Stomach smooth muscle (tissue), 2 donors: ENCODE results near the gene SPTBN1.
A peak's percentile ranks its signal among the peaks of the same experiment; 100 is the strongest.

ENCODE experiments used
- H3K27ac ChIP-seq: one replicate; pipeline ENCODE4 v1.7.0; 2013; ENCODE audit warnings: mild to moderate bottlenecking, low read length, inconsistent platforms
- H3K27me3 ChIP-seq, 2 donors: one replicate each; pipeline ENCODE4 v1.7.0; 2013; ENCODE audit warnings: low read length in 2 of 2; ENCODE audit not compliant: insufficient read depth in 2 of 2, control insufficient read depth in 1 of 2
- H3K36me3 ChIP-seq, 2 donors: one replicate each; pipeline ENCODE4 v1.7.0; 2013; ENCODE audit warnings: low read length in 2 of 2; ENCODE audit not compliant: control insufficient read depth in 2 of 2, insufficient read depth in 2 of 2
- H3K4me1 ChIP-seq: one replicate; pipeline ENCODE4 v1.7.0; 2013; ENCODE audit warnings: low read length; ENCODE audit not compliant: control insufficient read depth, insufficient read depth
- H3K4me3 ChIP-seq, 2 donors: one replicate each; pipeline ENCODE4 v1.7.0; 2013; ENCODE audit warnings: low read length in 2 of 2
- H3K9ac ChIP-seq, 2 donors: one replicate each; pipeline ENCODE4 v1.7.0; 2013; ENCODE audit warnings: low read length in 2 of 2, mild to moderate bottlenecking in 1 of 2
- H3K9me3 ChIP-seq, 2 donors: one replicate each; pipeline ENCODE4 v1.7.0; 2013; ENCODE audit warnings: low read length in 2 of 2; ENCODE audit not compliant: control insufficient read depth in 2 of 2
- donor health status: healthy.
- donor health status: Pancreatic carcinoma.

The SPTBN1 gene

DNA sequence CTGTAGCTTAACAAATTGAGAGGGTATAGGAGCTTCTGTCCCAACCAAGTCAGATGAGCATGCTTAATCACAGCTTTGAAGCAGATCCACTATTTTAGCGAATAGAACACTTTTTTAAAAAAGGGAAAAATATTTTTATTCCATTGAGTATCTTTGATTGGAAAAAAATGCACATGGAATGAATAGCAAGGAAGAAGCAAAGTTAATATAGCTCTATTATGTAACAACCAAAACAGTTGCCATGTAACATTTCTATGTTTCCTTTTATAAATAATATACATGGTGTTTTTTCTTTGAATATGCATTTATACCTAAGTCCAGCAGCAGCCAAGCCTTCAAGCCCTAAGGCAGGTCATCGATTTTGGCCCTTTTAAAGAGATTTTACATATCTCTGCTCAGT lies 21.4 kb upstream of the SPTBN1 start:
- Histone ChIP-seq H3K9ac (no peak overlapping the region), H3K27ac (no peak overlapping the region), H3K4me3 (no peak overlapping the region), H3K4me1 (peaks cover 21% of the 10 kb centered on the region), H3K36me3 (no peaks in the 10 kb centered on the region), H3K27me3 (no peaks in the 10 kb centered on the region), H3K9me3 (no peaks in the 10 kb centered on the region)

DNA sequence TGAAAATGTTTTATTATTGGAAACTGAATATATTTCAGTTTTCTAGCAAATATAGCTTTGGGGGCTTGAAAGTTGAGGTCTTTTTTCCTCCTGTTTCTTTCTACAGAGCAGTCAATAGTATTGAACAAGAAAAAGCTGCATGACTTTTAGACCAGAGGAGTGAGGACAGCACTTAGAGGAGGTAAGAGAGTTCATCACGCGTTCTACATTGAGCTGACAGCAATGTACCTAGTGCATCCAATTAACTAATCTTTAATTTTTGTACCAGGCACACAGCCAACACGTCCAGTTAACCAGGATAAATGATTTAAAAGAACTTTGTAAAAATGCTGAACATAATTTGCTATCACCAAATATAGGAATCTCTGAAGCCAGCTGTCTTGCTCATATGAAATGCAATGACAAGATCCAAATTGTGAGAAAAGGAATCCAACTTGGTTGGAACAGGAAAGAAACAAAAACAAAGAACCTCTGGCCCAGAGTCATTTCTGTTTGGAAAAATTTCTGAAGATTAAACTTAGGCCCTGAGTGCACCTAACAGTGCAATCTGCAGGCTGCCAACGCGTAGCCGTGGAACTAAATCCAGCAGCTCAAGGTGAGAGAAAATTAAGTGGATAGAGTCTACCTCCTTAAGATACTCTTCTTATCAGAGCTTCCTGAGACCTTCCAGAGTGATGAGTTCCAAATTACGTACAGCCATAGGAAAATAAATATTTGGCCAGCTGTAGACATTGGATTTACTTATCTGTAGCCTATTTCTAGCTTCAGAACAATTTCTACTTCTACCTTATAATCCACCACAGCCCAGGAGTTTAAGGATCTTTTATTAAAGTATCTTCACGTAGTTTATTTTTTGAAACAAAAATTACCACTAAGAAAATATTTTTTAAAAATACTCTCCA lies 20.6 kb upstream of the SPTBN1 start:
- H3K4me3 ChIP-seq = no peak overlapping the region
- peaks cover 15% of the 10 kb centered on the region for H3K4me1 ChIP-seq
- H3K27ac ChIP-seq = no peak overlapping the region
- H3K36me3 ChIP-seq = no peaks in the 10 kb centered on the region
- no peaks in the 10 kb centered on the region for H3K27me3 ChIP-seq
- no peak overlapping the region for H3K9ac ChIP-seq
- H3K9me3 ChIP-seq = no peaks in the 10 kb centered on the region

DNA sequence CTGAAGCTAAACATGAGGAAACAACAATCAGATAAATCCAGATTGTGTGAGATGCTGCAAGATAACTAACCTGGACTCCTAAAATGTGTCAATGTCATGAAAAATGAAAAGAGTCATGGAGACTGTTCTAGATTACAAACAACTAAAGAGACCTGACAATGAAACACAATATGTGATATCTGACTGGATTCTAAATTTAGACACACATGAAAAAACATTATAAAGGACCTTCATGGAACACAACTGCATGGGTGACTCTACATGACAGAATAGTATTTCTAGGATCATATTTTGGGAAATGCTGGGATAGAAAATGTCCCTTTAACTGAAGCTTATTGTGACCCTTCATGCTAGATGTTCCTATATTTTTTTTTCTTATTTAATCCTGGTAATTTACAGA lies 18.5 kb upstream of the SPTBN1 start:
- no peak overlapping the region for H3K27ac ChIP-seq
- H3K9ac ChIP-seq = no peak overlapping the region
- no peaks in the 10 kb centered on the region for H3K4me1 ChIP-seq
- no peaks in the 10 kb centered on the region for H3K9me3 ChIP-seq
- H3K4me3 ChIP-seq = no peak overlapping the region
- no peaks in the 10 kb centered on the region for H3K27me3 ChIP-seq
- no peaks in the 10 kb centered on the region for H3K36me3 ChIP-seq

DNA sequence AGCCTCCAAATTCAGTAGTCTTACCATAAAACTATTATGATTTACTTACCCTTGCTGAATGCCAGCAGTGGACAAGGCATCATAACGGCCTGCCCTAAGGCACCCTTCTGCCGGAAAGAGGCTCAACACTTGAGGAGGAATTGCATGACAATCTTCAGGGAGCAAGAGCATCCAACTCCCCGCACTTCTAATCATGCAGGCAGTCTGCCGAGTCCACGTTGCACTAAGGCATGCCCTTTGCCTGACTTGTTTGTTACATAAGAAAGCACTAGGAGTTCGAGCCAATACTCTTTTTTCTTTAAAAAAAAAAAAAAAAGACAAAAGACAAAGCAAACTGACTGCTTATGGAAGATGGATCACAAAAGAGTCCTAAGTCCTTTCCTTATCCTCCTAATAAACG lies 17.9 kb upstream of the SPTBN1 start:
- Histone ChIP-seq H3K27ac (no peak overlapping the region), H3K4me1 (no peaks in the 10 kb centered on the region), H3K9ac (no peak overlapping the region), H3K9me3 (no peaks in the 10 kb centered on the region), H3K27me3 (no peaks in the 10 kb centered on the region), H3K4me3 (no peak overlapping the region), H3K36me3 (no peaks in the 10 kb centered on the region)

DNA sequence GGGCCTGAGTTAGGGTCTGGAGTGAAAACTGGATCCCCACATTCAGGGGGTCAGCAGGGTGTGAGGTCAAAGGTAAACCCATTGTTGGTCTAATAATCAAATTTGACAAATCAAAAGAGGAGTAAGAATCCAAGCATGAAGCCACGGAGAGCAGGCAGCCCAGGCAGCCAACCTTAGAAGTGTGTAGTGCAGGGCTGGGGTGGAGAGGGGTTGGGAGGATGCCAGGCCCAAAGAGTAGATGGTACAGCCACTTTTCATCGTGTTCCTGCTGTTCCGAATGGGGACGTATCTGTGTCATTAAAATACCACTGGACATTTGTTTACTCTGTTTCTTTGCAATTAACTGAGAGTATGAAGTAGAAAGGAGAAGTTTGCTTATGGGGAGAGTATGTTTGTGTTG lies 16.5 kb upstream of the SPTBN1 start:
- H3K27ac ChIP-seq = no peak overlapping the region
- H3K4me1 ChIP-seq = no peaks in the 10 kb centered on the region
- no peaks in the 10 kb centered on the region for H3K9me3 ChIP-seq
- H3K27me3 ChIP-seq = no peaks in the 10 kb centered on the region
- no peaks in the 10 kb centered on the region for H3K36me3 ChIP-seq
- no peak overlapping the region for H3K4me3 ChIP-seq
- H3K9ac ChIP-seq = no peak overlapping the region

DNA sequence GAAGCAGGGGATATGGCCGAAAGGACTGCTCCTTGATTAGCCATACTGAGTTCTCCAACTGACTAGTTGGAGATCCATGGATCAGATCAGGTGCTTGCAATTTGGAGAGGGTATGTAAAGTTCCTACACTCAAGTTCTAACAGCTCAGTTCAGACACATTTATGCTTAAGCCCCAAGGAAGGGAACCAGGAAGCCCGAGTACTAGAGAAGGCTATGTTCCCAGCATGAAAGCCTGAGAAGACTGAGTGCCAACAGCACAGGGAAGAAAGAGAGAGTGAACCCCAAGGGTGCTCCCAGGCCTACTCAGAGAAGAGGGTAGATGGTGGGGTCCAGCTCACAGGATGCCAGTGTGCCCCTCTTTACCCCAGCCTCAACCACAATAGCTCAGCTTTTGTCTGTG lies 16.1 kb upstream of the SPTBN1 start:
- Histone ChIP-seq H3K27ac (no peak overlapping the region), H3K9ac (no peak overlapping the region)

DNA sequence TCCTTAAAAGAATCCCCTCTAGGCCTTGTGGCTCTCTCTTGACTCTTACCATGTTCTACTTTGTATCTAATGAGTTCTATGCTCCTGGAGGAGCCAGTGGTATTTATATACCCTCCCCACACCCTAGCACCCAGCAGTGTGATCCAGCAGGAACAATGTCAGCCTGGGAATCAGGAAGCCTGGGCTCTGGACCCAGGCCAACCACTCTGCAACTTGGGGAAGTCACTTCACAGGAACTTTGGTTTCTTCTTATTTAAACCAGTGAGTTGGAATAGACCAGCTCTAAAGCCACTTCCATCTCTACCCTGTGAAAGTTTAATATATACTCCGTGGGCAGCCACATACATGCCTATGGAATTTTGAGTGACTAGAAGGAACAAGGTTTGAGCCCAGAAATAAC lies 11.6 kb upstream of the SPTBN1 start:
- no peaks in the 10 kb centered on the region for H3K36me3 ChIP-seq
- H3K9me3 ChIP-seq = no peaks in the 10 kb centered on the region
- H3K4me3 ChIP-seq = no peak overlapping the region
- no peaks in the 10 kb centered on the region for H3K4me1 ChIP-seq
- H3K27me3 ChIP-seq = no peaks in the 10 kb centered on the region
- no peak overlapping the region for H3K9ac ChIP-seq
- no peak overlapping the region for H3K27ac ChIP-seq

More for the DNA sequence above, 16.1 kb upstream of the SPTBN1 start:
- Histone ChIP-seq H3K9me3 (no peaks in the 10 kb centered on the region), H3K4me1 (no peaks in the 10 kb centered on the region), H3K27me3 (no peaks in the 10 kb centered on the region), H3K4me3 (no peak overlapping the region), H3K36me3 (no peaks in the 10 kb centered on the region)

DNA sequence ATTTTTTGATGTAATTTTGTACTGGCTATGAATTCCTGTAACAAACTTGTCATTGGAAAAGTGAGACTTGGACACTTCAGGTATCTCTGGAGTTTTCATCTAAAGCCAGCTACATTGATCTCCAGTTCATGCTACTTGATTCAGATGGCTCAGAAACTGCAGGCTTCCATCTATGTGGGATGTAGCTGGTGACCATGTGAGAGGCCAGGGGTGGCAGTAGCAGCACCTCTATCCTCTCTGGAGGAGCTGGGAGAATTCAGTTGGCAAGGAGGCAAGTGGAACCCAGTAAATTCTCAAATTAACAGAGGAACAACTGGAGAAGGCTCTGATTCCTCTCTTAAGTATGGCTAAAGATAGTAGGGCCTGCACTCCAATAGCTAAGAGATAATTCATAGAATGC lies 10.0 kb upstream of the SPTBN1 start:
- Histone ChIP-seq H3K4me1 (no peaks in the 10 kb centered on the region), H3K27ac (no peak overlapping the region), H3K4me3 (no peak overlapping the region), H3K9ac (no peak overlapping the region), H3K27me3 (no peaks in the 10 kb centered on the region), H3K36me3 (no peaks in the 10 kb centered on the region), H3K9me3 (no peaks in the 10 kb centered on the region)

DNA sequence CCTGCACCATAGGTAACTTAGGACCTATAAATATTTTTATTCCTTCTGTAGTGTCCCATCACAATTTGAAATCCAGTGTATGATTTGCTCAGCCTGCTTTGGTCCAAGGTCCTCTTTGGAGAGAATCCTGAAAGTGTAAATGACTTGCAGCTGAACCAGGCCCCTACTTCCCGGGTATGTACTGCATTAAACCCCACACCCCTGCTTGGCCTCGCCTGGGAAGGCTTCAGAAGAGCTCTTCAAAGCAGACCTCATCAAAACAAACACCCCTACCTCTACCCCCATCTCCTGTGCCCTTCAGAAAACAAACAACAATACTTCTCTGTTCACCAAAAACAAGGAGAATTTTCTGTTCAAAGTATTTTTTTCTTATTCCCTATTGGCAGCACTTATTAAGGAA lies 9.5 kb upstream of the SPTBN1 start:
- H3K9ac ChIP-seq = no peak overlapping the region
- no peaks in the 10 kb centered on the region for H3K9me3 ChIP-seq

DNA sequence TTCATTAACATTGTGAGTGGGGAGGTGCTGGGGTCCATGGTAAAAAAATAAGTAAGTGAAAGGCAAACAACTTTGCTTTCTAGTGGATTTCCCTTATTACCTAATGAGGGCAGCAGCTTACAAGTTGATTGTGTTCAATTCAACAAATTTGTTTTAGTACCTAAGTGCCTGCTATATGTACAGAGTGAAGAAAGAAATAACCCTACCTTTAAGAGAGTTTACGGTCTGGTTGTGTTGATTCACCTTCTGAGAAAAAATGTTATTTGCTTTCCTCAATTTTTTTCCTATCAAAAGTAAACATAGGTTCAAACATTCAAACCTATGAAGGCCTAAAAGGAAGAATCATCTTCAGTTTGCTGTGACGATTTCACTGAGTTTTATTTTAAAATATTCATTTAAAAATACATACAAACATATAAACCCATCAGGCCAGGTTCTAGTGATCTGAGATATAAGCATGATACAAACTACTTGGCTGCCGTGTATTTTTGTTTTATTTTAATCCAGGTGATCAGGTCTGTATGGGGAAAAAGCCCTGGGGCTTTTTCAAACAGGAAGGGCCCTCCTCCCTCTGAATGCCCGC lies 1.5 kb upstream of the SPTBN1 start:
- H3K4me1 ChIP-seq = peaks cover 15% of the 10 kb centered on the region
- H3K9me3 ChIP-seq = no peaks in the 10 kb centered on the region
- H3K4me3 ChIP-seq = peak overlapping the region; percentile 72 to 86
- H3K36me3 ChIP-seq = no peaks in the 10 kb centered on the region
- no peaks in the 10 kb centered on the region for H3K27me3 ChIP-seq
- H3K9ac ChIP-seq = peak overlapping the region; percentile 36 to 79
- H3K27ac ChIP-seq = peak overlapping the region; percentile 83

More for the DNA sequence above, 9.5 kb upstream of the SPTBN1 start:
- Histone ChIP-seq H3K27me3 (no peaks in the 10 kb centered on the region), H3K36me3 (no peaks in the 10 kb centered on the region), H3K4me3 (no peak overlapping the region), H3K4me1 (no peaks in the 10 kb centered on the region), H3K27ac (no peak overlapping the region)

DNA sequence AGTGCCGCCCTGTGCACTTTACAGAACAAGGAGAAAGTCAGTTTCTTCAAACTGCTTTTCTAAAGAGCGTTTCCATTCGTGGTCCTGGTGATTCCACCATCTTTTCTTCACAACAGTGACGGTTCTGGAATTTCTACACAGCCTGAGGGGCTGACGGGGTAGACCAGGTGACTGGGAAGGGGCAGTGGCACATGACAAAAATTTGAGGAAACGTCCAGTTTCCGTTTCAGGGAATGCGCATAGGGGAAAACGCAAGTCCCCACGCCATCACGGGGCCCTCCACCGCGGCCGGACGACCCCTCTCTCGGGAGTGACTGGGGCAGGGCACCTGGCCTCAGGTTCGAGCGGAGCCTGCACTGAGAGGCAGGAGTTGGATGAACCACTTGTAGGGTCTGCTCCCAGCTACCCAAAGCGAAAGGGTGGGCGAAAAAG lies 980 bp upstream of the SPTBN1 start:
- H3K36me3 ChIP-seq = no peaks in the 10 kb centered on the region
- no peaks in the 10 kb centered on the region for H3K27me3 ChIP-seq
- peak overlapping the region; percentile 72 to 86 for H3K4me3 ChIP-seq
- H3K9me3 ChIP-seq = no peaks in the 10 kb centered on the region
- peaks cover 15% of the 10 kb centered on the region for H3K4me1 ChIP-seq
- peak overlapping the region; percentile 83 for H3K27ac ChIP-seq
- peak overlapping the region; percentile 79 to 86 for H3K9ac ChIP-seq
